Ascending aorta (tissue), 2 donors: ENCODE measurements around the gene CPA3. TPM values are rescaled to one million over a fixed set of nuclear protein-coding genes. Genes with fewer than 3 reads are reported as not detected.

Experiments used
- DNase-seq, 2 donors: peaks; one replicate each; pipeline ENCODE4 v3.0.0-alpha.2; 2019; ENCODE audit warnings: low spot score in 2 of 2
- H3K27ac ChIP-seq, 2 donors: fragments of 200-600 bp; sonication (generic); one replicate each; pipeline ENCODE4 v1.5.1; 2016 to 2017; ENCODE audit warnings: mild to moderate bottlenecking in 1 of 2
- H3K27me3 ChIP-seq: fragments of 200-600 bp; sonication (generic); one replicate; pipeline ENCODE4 v1.5.1; 2017
- H3K36me3 ChIP-seq, 2 donors: fragments of 200-600 bp; sonication (generic); one replicate each; pipeline ENCODE4 v1.5.1; 2016
- H3K4me1 ChIP-seq, 2 donors: fragments of 200-600 bp; sonication (generic); one replicate each; pipeline ENCODE4 v1.5.1; 2016 to 2017; ENCODE audit warnings: mild to moderate bottlenecking in 1 of 2
- H3K4me3 ChIP-seq, 2 donors: fragments of 200-600 bp; sonication (generic); one replicate each; pipeline ENCODE4 v1.5.1; 2016 to 2017; ENCODE audit warnings: mild to moderate bottlenecking in 1 of 2
- H3K9me3 ChIP-seq, 2 donors: fragments of 200-600 bp; sonication (generic); one replicate each; pipeline ENCODE4 v1.5.1; 2016
- CTCF ChIP-seq, 3 experiments: fragments of 200-600 bp in 2 of 3; fragments of 450-650 bp in 1 of 3; sonication (generic) in 2 of 3; IDR thresholded peaks; one replicate each; pipeline ENCODE4 v1.5.1; 2016 to 2019; ENCODE audit warnings: antibody characterized with exemption in 3 of 3, mild to moderate bottlenecking in 1 of 3, moderate library complexity in 1 of 3
- intact Hi-C: fragments of 100-400 bp; cut with DNase I; formaldehyde crosslinking; loops from one replicate; pipeline ENCODE4 v1.15.1; 2023
- total RNA-seq: library from RNA; depleted of rRNA; stranded (reverse); fragments of >200 nt; gene quantifications from one replicate; pipeline ENCODE4 v1.1.0, GENCODE V29; 2016

Gene CPA3
- total RNA-seq, 1 donor from 2014 or later, result not detected

DNA sequence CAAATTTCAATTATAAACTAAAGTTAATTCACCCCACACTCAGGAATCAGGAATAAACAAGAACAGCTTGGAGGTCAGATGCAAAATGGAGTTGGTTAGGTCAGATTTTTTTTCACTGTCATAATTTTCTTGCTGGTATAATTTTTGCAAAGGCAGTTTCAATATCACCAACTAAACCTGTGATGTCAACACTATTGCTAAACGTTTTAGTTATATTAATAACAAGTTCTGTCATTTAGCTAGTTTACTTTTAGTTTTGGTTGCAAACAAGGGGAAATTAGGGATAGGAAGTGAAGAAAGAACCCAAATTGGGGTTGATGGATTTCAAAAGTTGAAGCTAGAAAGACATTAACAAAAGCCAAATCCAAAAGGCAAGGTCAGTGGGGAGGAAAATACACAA is 42.1 kb upstream of the CPA3 start:
- intact Hi-C loops, result no loop called here
- no peaks in the 10 kb centered on the region for H3K4me1 ChIP-seq
- TF ChIP-seq CTCF (IDR thresholded peaks at IDR 0.05), result no peak
- no peak for DNase-seq
- no peaks in the 10 kb centered on the region for H3K27me3 ChIP-seq
- H3K9me3 ChIP-seq, result peaks cover 0 to 8% of the 10 kb centered on the region in 2 donors
- H3K4me3 ChIP-seq, result no peak overlapping the region
- H3K36me3 ChIP-seq, result no peaks in the 10 kb centered on the region
- no peak overlapping the region for H3K27ac ChIP-seq

- no peaks in the 10 kb centered on the region for H3K36me3 ChIP-seq
- no peak for DNase-seq
- intact Hi-C loops, result no loop called here
- peaks cover 0 to 8% of the 10 kb centered on the region in 2 donors for H3K9me3 ChIP-seq
- H3K4me3 ChIP-seq, result no peak overlapping the region
- H3K27me3 ChIP-seq, result no peaks in the 10 kb centered on the region
- H3K27ac ChIP-seq, result no peak overlapping the region
- no peaks in the 10 kb centered on the region for H3K4me1 ChIP-seq
- TF ChIP-seq CTCF (IDR thresholded peaks at IDR 0.05), result no peak
Measured at GRCh38 chr3:148825476-148825875, 39.6 kb upstream of the CPA3 start.

- Histone ChIP-seq H3K27ac (no peak within 1 kb of the TSS), H3K36me3 (no peaks in the 10 kb centered on the region), H3K27me3 (no peaks in the 10 kb centered on the region), H3K9me3 (peaks cover 0 to under 1% of the 10 kb centered on the region in 2 donors), H3K4me3 (no peak within 1 kb of the TSS), H3K4me1 (no peaks in the 10 kb centered on the region)
- intact Hi-C loops, result no loop called here
- no peak for TF ChIP-seq CTCF (IDR thresholded peaks at IDR 0.05)
- no peak for DNase-seq
Measured at GRCh38 chr3:148827585-148827984, 37.5 kb upstream of the CPA3 start, which contains the start of gene CPB1. CPB1 (plus strand) TSS chr3:148827811; CDS start chr3:148827824, 13 bp downstream.

DNA sequence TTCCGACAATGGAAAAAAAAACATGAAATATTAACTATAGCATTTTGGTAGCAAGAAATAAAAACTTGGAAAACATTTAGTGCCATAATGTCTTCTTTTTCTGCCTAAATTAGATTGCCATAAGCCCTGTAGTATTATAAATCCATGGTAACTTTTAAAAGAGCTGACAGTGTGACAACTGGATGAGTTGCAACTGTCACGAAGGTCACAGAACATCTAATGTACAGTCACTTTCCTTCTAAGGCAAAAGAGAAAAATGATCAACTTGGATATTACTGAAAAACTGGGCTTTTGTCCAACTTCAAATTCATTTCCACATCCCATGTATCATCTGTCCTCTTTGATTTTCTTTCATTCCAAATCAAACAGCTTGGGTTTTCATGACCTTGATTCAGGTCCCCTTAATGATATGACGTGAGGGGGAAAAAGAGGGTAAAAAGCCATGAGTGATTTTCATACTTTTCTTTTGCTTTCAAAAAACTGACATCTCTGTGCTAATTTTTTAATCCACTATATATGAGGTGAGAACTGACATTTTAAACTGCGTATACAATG is 36.9 kb upstream of the CPA3 start:
- no peaks in the 10 kb centered on the region for H3K27me3 ChIP-seq
- no peak for DNase-seq

DNA sequence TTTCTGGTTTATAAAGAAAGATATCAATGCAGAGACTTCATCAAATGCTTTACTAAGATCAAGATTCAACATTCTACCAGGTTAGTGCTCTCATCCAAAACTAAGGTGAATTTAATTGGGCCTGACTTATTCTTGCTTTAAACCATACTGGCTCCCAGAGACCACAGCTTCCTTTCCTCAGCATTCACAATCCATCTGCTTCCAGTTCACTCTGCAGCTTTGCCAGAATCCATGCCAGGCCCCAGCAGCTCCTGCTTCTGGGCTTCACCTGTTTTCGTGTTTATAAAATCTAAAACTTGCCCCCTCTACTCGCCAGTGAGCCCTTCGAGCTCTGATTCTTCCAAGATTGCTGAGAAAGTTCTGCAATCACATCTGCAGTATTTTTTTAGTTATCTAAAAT is 35.2 kb upstream of the CPA3 start:
- no peak for TF ChIP-seq CTCF (IDR thresholded peaks at IDR 0.05)
- DNase-seq, result no peak
- H3K27me3 ChIP-seq, result no peaks in the 10 kb centered on the region
- no peaks in the 10 kb centered on the region for H3K4me1 ChIP-seq
- H3K4me3 ChIP-seq, result no peak overlapping the region
- intact Hi-C loops, result no loop called here
- no peaks in the 10 kb centered on the region for H3K9me3 ChIP-seq
- no peak overlapping the region for H3K27ac ChIP-seq
- H3K36me3 ChIP-seq, result no peaks in the 10 kb centered on the region

More for the DNA sequence above, 36.9 kb upstream of the CPA3 start:
- Histone ChIP-seq H3K4me3 (no peak overlapping the region), H3K4me1 (no peaks in the 10 kb centered on the region), H3K27ac (no peak overlapping the region), H3K9me3 (no peaks in the 10 kb centered on the region), H3K36me3 (no peaks in the 10 kb centered on the region)
- no peak for TF ChIP-seq CTCF (IDR thresholded peaks at IDR 0.05)
- intact Hi-C loops, result no loop called here

- Histone ChIP-seq H3K36me3 (no peaks in the 10 kb centered on the region), H3K9me3 (no peaks in the 10 kb centered on the region), H3K27ac (no peak overlapping the region), H3K4me1 (no peaks in the 10 kb centered on the region), H3K27me3 (no peaks in the 10 kb centered on the region), H3K4me3 (no peak overlapping the region)
- DNase-seq, result no peak
- no peak for TF ChIP-seq CTCF (IDR thresholded peaks at IDR 0.05)
- intact Hi-C loops, result no loop called here
Measured at GRCh38 chr3:148833223-148833622, 31.9 kb upstream of the CPA3 start.
